GM21723 (cell line): Measurements from ENCODE around the gene ZNF385B.
A peak's percentile ranks its signal among the peaks of the same experiment; 100 is the strongest.

Experiments
- ATAC-seq: cut with Tn5 transposase; IDR thresholded peaks from one replicate; pipeline ENCODE4 v1.9.1; 2021; ENCODE audit warnings: mild to moderate bottlenecking, moderate library complexity; ENCODE audit not compliant: unreplicated experiment

The ZNF385B gene

GRCh38 chr2:179454443-179455171 is 406.8 kb downstream of the ZNF385B start:
- ATAC-seq, result no peak

- ATAC-seq, result peak; percentile 78
Observed at GRCh38 chr2:179449010-179449409, 412.4 kb downstream of the ZNF385B start.

GRCh38 chr2:179447839-179448447 is 413.5 kb downstream of the ZNF385B start:
- no peak for ATAC-seq

- ATAC-seq, result no peak
Observed at GRCh38 chr2:179447421-179447820, 414.0 kb downstream of the ZNF385B start.

- ATAC-seq, result no peak
Observed at GRCh38 chr2:179446476-179447141, 414.8 kb downstream of the ZNF385B start.

DNA sequence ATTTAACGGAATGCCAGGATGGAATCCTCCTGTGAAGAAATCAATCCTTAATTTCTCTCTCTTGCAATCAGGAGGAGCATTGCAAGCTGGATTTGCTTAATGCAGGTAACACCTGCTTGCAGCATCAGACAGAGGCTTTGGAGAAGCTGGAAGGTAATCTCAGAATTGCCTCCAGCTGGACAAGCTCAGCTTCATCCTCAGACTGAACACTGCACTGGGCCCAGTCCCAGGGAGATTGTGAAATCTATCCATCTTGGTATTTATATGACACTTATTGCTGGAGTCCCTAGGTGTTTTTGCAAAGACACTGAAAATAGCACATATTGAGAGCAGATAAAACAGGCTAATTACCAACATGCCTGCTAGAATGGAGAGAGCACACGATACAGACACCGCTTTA is 417.4 kb downstream of the ZNF385B start:
- ATAC-seq, result no peak

DNA sequence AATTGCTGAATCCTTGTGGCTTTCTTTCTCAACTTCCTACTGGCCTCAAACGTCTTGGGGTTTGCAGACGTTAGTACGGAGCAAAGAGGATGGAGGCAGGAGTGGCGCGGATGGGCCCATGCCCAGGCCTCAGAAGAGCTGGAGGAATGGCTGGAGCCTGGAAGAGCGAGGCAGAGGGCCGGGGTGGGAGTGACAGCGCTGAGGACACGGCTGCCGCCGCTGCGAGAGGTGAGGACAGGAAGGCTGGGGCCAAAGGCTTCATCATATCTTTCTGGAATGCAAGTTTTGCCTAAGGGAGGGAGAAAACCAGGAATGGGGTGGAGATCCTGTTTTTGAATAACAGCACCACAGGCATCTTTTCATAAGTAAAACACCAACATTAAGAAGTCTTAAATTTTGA is 418.2 kb downstream of the ZNF385B start:
- ATAC-seq, result no peak

- ATAC-seq, result no peak
Observed at GRCh38 chr2:179442206-179442605, 419.2 kb downstream of the ZNF385B start.

- ATAC-seq, result no peak
Observed at GRCh38 chr2:179441551-179441950, 419.9 kb downstream of the ZNF385B start.

- ATAC-seq, result peak; percentile 66
Observed at GRCh38 chr2:179440642-179441251, 420.7 kb downstream of the ZNF385B start.

DNA sequence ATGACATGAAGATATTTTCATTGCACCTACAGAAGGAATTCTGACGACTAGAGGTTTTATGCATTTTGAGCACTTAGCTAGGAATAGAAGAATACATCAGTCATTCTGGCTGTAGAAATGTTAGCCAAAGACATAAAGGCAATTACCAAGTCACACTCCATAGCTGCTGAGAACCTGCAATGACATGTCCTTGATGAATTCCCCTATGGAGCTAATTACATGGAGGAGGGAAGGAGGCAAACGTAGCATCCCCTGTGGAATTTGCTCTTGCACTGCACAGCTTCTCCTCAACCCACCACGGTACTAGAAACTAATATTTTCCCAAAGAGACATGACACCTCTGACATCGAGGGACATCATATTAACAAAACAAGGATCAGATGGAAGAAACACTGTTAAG is 422.8 kb downstream of the ZNF385B start:
- ATAC-seq, result no peak

DNA sequence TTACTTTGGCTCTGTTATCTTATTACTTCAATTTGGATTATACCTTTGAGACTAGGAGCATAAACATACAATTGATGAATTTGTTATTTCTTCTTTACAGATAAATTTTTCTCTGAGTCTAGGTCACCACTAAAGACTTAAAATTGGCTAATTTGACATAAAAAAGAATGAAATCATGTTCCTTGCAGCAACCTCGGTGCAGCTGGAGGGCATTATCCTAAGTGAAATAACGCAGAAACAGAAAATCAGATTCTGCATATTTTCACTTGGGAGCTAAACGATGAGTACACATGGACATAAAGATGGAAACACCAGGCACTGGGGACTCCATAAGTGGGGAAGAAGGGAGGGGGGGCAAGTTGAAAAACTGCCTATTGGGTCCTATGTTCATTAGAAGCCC is 424.0 kb downstream of the ZNF385B start:
- no peak for ATAC-seq

GRCh38 chr2:179435566-179435965 is 425.8 kb downstream of the ZNF385B start:
- ATAC-seq, result no peak

- ATAC-seq, result no peak
Observed at GRCh38 chr2:179435000-179435399, 426.4 kb downstream of the ZNF385B start.

DNA sequence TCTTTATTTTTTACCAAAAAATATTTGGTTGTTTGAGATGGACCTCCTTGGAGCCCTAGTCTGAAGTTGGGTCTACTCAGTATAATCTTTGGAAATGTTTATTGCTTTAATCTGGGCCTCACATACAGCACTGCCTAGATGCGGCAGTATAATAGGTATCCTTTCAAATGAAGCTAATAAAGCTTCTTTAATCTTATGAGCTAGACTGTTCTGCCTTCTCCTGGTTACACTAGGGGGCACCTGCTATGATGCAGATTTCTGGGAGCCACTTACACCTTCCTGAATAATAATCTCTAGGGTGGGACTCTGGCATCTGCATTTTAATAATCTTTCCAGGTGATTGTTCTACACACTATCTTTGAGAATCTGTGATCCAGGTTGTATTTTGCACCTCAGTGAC is 427.1 kb downstream of the ZNF385B start:
- ATAC-seq, result no peak

DNA sequence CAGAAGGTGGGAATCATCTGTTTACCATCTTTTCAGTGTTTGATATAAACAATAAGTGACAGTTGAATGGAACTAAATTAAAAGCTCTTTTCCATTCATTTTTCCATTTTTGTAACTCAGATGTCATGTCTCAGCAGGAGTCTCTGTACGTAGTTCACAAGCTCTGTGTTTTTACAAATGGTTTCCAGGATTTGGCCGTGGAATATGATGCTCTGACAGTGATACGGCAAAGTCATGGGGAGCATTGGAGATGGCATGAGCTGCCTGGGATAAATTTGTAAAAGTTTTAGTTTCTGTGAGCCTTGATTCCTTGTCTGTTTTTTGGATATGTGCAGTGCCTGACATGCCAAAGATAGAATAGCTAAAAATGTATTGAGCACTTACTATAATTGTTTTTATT is 428.7 kb downstream of the ZNF385B start:
- no peak for ATAC-seq

DNA sequence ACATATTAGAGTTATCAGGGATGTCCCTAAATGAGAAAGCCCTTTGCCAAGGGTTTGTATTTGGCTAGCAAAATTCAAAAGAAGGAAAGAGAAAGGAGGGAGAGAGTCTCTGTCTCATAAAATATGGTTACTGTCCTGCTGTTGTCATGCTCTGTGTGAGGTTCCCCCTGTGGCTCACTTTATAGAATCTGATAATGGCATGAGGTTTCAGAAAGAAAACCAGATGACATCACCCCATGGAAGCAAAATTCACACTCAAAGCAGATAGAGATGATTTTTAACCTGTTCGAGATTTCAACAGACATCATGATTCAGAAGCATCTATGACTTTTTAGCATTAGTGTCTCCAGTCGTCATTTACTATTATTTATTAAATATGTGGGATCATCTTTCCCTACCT is 431.8 kb downstream of the ZNF385B start:
- ATAC-seq, result no peak

DNA sequence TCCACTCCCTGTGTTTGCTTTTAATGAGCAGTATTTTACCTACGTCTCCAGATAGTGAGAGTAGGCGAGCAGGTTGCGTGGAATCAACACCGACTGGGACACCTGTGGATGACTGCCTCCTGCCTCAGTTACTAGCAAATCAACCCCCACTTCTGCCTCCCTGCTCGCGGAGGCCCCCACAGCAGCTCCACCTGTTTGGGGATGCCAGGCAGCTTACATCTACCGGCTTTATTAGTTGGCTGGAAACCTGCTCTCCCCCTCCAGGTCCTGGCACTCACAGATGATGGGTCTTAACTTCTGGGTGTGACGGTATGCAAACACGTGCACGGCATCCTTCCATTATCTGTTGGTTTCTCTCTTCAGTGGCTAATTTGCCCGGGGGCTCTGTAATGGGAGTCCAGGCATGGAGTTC is 432.3 kb downstream of the ZNF385B start:
- no peak for ATAC-seq

- no peak for ATAC-seq
Observed at GRCh38 chr2:179428649-179429048, 432.8 kb downstream of the ZNF385B start.

DNA sequence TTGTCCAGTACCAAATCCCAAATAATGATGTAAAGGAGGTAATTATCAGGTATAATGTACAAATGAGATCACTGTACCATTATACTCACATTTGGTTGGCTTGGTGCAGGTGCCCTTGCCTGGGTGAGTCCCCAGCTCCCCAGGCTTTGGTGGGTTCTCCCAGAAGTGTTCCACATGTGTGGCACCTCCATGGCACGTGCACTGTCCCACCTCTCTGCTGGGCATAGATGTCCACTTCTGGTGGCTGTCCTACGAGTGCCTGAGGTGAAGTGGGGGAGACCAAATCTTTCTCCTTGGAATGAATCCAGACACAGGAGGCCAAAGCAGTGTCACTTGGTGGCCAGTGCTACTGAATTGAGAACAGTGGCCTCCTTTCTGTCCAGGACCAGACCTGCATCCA is 434.3 kb downstream of the ZNF385B start:
- no peak for ATAC-seq

DNA sequence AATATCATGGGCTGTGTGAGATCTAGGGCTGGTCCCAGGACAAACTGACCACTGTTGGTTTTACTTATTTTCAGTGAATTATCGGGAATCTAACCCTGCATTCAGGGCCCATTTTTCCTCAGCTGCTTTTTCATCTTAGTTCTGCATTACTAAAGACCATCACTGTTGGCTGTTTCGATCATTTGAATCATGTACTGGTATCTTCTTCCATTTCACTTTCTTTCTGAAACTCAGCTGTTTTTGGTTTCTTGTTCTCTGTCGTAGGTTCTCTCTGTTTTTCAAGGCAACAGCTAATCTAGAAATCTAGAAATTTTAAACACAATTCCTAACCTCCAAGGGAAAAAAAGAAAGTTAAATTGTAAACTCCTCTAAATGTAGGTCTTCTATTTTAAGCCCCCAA is 436.8 kb downstream of the ZNF385B start:
- no peak for ATAC-seq
